ENCODE results near the gene AWAT2.

- TF ChIP-seq CTCF (IDR thresholded peaks at IDR 0.05) (no peak), POLR2A (IDR thresholded peaks at IDR 0.05) (no peak)
These were observed 56.2 kb downstream of the AWAT2 start for GRCh38 chrX:69993494-69993893.
